Neural cell (in vitro differentiated cells): ENCODE measurements around the gene DNAJC21.

Experiments used
- CTCF ChIP-seq: fragments of 450-650 bp; IDR thresholded peaks from 2 replicates; pipeline ENCODE4 v1.5.1; 2014; ENCODE audit warnings: antibody characterized with exemption, mild to moderate bottlenecking, moderate library complexity; ENCODE audit not compliant: poor library complexity, severe bottlenecking
- EP300 ChIP-seq: fragments of 450-650 bp; conservative IDR thresholded peaks from 2 replicates; pipeline ENCODE4 v1.6.1; 2014; ENCODE audit warnings: antibody characterized with exemption, mild to moderate bottlenecking, moderate library complexity; ENCODE audit not compliant: poor library complexity, severe bottlenecking
- EZH2 ChIP-seq: fragments of 200-600, 300-800 bp; shearing (Covaris generic), sonication (generic); IDR thresholded peaks from 2 replicates; pipeline ENCODE4 v1.6.1; 2014; ENCODE audit warnings: antibody characterized with exemption, low read length, borderline replicate concordance, mild to moderate bottlenecking; ENCODE audit not compliant: insufficient read depth, poor library complexity, severe bottlenecking
- POLR2AphosphoS5 ChIP-seq: IDR thresholded peaks from 2 replicates; pipeline ENCODE4 v1.6.1; 2012
- RAD21 ChIP-seq: fragments of 450-650 bp; conservative IDR thresholded peaks from 2 replicates; pipeline ENCODE4 v1.6.1; 2014; ENCODE audit warnings: antibody characterized with exemption, mild to moderate bottlenecking, moderate library complexity

GRCh38 chr5:34886392-34887119, 42.8 kb upstream of the DNAJC21 start:
- TF ChIP-seq EP300 (no peak), CTCF (no peak), EZH2 (no peak), POLR2AphosphoS5 (no peak), RAD21 (no peak)
